Smooth muscle cell (in vitro differentiated cells): ENCODE measurements around the gene GTF2I. TPM values are rescaled to one million over a fixed set of nuclear protein-coding genes. Genes with fewer than 3 reads are reported as not detected.
"Not testable (repeated sequence)": the region's sequence is repeated elsewhere in the genome, so short reads cannot be mapped to it uniquely, and the experiment has no call there.

Source experiments
- DNase-seq: peaks from one replicate; lab custom pipeline; 2025; ENCODE audit not compliant: unreplicated experiment; lab: John Stamatoyannopoulos, UW
- H2AFZ ChIP-seq: fragments of 200-600 bp; sonication (generic); 2 replicates; pipeline ENCODE4 v1.6.0; 2016; ENCODE audit warnings: antibody characterized with exemption, low read depth, mild to moderate bottlenecking
- H3F3A ChIP-seq: fragments of 200-600 bp; sonication (generic); 2 replicates; pipeline ENCODE4 v1.6.0; 2017; ENCODE audit warnings: antibody characterized with exemption, low read depth
- H3K27ac ChIP-seq: fragments of 200-600 bp; sonication (generic); 2 replicates; pipeline ENCODE4 v1.5.1; 2016; ENCODE audit warnings: low read depth, mild to moderate bottlenecking
- H3K27me3 ChIP-seq: fragments of 200-600 bp; sonication (generic); 2 replicates; pipeline ENCODE4 v1.6.1; 2016; ENCODE audit warnings: low read depth, mild to moderate bottlenecking
- H3K36me3 ChIP-seq: fragments of 200-600 bp; sonication (generic); 2 replicates; pipeline ENCODE4 v1.5.1; 2016; ENCODE audit warnings: low read depth
- H3K4me1 ChIP-seq: fragments of 200-600 bp; sonication (generic); 2 replicates; pipeline ENCODE4 v1.5.1; 2016; ENCODE audit warnings: low read depth
- H3K4me2 ChIP-seq: fragments of 200-600 bp; sonication (generic); 2 replicates; pipeline ENCODE4 v1.6.0; 2016; ENCODE audit warnings: mild to moderate bottlenecking
- H3K4me3 ChIP-seq: fragments of 200-600 bp; sonication (generic); 2 replicates; pipeline ENCODE4 v1.5.1; 2016; ENCODE audit warnings: mild to moderate bottlenecking
- H3K79me2 ChIP-seq: fragments of 200-600 bp; sonication (generic); 2 replicates; pipeline ENCODE4 v1.6.0; 2016; ENCODE audit warnings: low read depth, mild to moderate bottlenecking
- H3K9ac ChIP-seq: fragments of 200-600 bp; sonication (generic); 2 replicates; pipeline ENCODE4 v1.6.0; 2016; ENCODE audit warnings: low read depth
- H3K9me3 ChIP-seq: fragments of 200-600 bp; sonication (generic); replicated peaks from 2 replicates; pipeline ENCODE4 v1.5.1; 2016; ENCODE audit warnings: low read depth
- H4K20me1 ChIP-seq: fragments of 200-600 bp; sonication (generic); 2 replicates; pipeline ENCODE4 v1.6.0; 2016; ENCODE audit warnings: low read depth
- WGBS: methylation state at CpG from one replicate; pipeline ENCODE4 v1.1.7; 2016; ENCODE audit warnings: low lambda C conversion rate; 5-methylcytosine and 5-hydroxymethylcytosine counted together
- polyA plus RNA-seq: library from polyadenylated mRNA; unstranded; fragments of >200 nt; fragmentation: Nextera tagmentation; extraction: Ambion mirVana; gene quantifications from 2 replicates; pipeline ENCODE4 v1.2.1, GENCODE V29; 2016
- total RNA-seq: library from RNA; depleted of rRNA; stranded (reverse); fragments of >200 nt; gene quantifications from 2 replicates; pipeline ENCODE4 v1.2.3, GENCODE V29; 2014

The GTF2I gene
- total and polyA plus RNA-seq, 2 experiments from 2014 or later = 63.9 to 90.7 TPM

DNA sequence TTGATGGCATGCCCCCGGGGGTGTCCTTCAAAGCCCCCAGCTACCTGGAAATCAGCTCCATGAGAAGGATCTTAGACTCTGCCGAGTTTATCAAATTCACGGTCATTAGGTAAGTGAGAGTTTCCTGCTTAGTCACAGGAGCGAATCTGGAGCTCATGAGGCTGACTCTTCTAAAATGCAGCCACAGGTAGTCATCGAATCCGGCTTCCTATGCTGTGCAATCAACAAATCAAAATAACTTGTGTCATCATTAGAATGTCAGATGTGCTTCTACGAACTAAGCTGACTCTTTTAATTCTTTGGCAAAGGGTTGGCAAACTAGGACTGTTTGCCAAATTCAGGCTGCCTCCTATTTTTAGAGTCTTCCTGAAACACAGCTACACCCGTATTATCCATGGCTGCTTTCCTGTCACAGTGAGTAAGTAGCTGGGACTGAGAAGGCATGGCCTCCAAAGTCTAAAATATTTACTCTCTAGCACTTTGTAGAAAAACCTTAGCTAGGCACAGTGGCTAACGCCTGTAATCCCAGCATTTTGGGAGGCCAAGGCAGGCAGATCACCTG, 96.5 kb downstream of the GTF2I start:
- not testable (repeated sequence) for H3K4me1 ChIP-seq, H3K79me2 ChIP-seq, H3K9me3 ChIP-seq, H3K27ac ChIP-seq, H4K20me1 ChIP-seq, H3F3A ChIP-seq, DNase-seq, H2AFZ ChIP-seq, H3K36me3 ChIP-seq, H3K4me3 ChIP-seq, H3K4me2 ChIP-seq, H3K27me3 ChIP-seq, H3K9ac ChIP-seq
- WGBS = no CpG with 5 or more reads among the region's 9 CpGs

DNA sequence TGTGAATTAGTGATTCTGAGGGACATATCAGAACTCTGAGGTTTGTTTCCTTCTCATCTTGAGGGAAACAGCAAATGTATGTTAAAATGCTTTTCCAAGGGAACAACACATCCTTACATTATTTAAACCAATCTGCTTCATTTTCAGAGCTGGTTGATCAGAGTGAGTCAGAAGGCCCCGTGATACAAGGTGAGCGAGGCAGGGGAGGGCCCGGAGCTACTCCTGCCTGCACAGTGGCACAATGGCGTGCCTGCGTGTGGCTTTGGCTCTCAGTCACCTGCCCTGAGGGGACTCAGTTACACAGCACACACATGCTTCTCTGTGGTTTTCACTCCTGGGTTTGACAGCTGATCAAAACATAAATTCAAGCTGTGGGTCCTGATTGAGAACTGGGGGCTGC, 99.2 kb downstream of the GTF2I start:
- H3K4me1 ChIP-seq, H3K4me2 ChIP-seq, H3K27me3 ChIP-seq, H3K9me3 ChIP-seq, H3K4me3 ChIP-seq, H4K20me1 ChIP-seq, H3K36me3 ChIP-seq, H3K79me2 ChIP-seq, H2AFZ ChIP-seq, H3K9ac ChIP-seq, DNase-seq, H3F3A ChIP-seq: not testable (repeated sequence)
- WGBS = no CpG with 5 or more reads among the region's 5 CpGs
- peak overlapping the region; percentile 70 for H3K27ac ChIP-seq

DNA sequence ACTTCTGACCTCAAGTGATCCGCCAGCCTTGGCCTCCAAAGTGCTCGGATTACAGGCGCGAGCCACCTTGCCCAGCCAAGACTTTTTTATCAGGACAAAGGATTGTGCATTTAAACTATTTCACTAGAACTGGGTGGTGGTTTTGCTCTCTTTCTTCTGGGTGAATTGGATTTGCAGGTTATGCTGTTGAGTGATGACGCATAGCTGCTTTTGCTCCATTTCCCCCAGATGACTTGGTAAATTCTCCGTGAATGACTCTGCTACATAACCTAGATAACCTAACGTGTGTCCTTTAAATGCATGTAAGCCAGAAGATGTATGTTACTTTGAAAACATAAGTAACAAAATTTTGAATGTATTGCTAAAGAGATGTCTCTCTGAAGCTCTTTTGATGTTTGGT, 100.8 kb downstream of the GTF2I start:
- not testable (repeated sequence) for H3K36me3 ChIP-seq, H3K4me3 ChIP-seq, H3K9ac ChIP-seq, H4K20me1 ChIP-seq, H3K79me2 ChIP-seq, DNase-seq, H3F3A ChIP-seq, H3K27ac ChIP-seq, H3K4me2 ChIP-seq, H3K4me1 ChIP-seq, H3K9me3 ChIP-seq, H2AFZ ChIP-seq, H3K27me3 ChIP-seq
- WGBS = no CpG with 5 or more reads among the region's 7 CpGs

DNA sequence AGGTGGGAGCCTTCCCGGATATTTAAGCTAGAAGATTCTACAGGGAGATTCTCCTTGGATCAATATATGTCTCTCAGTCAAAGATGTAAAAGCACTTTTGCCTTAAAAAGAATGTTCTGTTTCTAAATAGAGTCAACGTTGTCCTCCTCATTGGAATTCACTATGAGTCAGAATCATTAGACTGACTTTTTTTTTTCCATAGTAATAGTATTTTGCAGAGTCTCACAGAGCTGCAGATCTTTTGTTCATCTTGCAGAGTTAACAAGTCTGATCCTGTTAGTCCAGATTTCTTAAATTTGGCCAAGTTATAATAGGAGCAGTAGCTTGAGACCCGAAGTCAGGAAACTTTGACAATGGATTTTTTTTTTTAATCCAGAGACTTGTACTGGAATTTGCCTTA, 101.5 kb downstream of the GTF2I start:
- H3K4me2 ChIP-seq, H3K9me3 ChIP-seq, H4K20me1 ChIP-seq, H2AFZ ChIP-seq, DNase-seq, H3F3A ChIP-seq, H3K79me2 ChIP-seq, H3K4me1 ChIP-seq, H3K27me3 ChIP-seq, H3K36me3 ChIP-seq, H3K4me3 ChIP-seq: not testable (repeated sequence)
- WGBS = 80% methylated on average over 1 of the region's 3 CpGs
- H3K9ac ChIP-seq = peak overlapping the region; percentile 62
- peak overlapping the region; percentile 94 for H3K27ac ChIP-seq

DNA sequence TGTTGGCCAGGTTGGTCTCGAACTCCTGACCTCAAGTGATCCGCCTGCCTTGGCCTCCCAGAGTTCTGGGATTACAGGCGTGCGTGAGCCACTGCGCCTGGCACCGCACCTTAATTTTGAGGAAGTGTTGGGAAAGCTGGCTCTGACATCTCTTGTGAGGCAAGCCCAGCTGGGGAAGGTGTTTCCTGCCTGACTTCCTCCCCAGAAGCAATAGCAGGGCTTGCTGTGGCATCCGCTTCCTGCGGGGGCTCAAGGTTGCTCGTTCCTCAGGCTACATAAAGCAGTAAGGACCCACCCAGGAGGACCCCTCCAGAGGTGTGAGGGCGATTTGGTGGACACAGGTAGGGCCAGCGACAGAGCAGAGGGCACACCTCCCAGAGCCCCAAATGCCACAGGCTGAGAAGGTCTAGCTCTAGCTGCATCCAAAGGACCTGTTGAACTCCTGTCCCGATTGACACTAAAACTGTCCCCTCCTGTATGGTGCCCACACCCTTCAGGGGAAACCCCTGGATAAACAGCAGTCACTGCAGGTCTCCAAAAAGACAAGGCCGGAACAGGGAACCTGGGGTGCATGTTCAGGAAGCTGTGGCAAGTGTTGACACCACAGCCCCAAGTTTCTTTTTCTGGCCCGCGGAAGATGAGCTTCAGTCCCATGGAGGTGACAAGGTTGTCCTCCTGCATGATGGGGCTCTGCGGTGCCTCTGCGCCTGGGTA, 107.8 kb downstream of the GTF2I start:
- H4K20me1 ChIP-seq, H3K79me2 ChIP-seq, H3K4me3 ChIP-seq, H3K4me2 ChIP-seq, H3K27me3 ChIP-seq, H3K4me1 ChIP-seq, H3K9ac ChIP-seq, H3K9me3 ChIP-seq, H2AFZ ChIP-seq, H3K27ac ChIP-seq, H3K36me3 ChIP-seq, DNase-seq, H3F3A ChIP-seq: not testable (repeated sequence)
- no CpG with 5 or more reads among the region's 17 CpGs for WGBS

DNA sequence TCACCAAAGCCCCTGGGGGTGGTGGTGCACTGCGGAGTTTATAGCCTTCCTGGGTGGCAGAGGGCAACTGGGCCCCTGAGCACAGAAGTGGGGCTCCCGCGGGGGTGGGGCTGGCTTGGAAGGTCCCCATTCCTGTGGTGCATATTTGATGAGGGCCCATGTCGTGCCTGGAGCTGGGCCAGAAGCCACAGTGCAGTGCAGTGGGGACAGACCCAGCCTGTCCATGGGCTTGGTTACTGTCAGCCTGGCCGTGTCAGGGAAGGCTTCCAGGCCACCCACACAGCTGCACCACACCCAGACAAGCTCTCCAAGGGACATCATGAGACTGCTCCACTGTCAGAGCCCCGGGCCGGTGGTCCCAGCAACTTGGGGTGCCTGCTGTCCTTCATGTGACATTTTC, 109.0 kb downstream of the GTF2I start:
- not testable (repeated sequence) for H3K79me2 ChIP-seq, H3K27ac ChIP-seq, H3K4me3 ChIP-seq, H3K4me1 ChIP-seq, H3K27me3 ChIP-seq, H3K9me3 ChIP-seq, H3F3A ChIP-seq, H3K36me3 ChIP-seq, H3K4me2 ChIP-seq, H3K9ac ChIP-seq, H4K20me1 ChIP-seq, H2AFZ ChIP-seq, DNase-seq
- WGBS = no CpG with 5 or more reads among the region's 7 CpGs

DNA sequence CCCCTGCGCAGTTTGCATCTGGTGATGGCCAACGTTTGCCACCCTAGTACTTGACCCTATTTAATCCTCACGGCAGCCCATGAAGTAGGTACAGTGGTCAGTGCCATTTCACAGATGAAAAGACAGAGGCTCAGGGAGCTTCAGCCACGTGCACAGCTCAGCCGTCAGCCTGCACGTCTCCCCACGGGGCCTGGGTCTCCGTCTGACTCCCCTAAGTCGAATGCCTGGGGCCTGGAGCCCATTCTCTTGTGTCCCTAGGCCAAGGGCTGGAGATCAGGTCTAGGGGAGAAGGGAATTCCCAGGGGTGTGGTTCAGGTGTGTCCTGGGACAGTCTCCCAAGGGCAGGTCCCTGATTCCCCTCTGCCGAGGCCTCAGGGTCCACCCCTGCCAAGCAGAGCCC, 109.5 kb downstream of the GTF2I start:
- H3K79me2 ChIP-seq, H3K9me3 ChIP-seq, H3K36me3 ChIP-seq, H3K4me2 ChIP-seq, H2AFZ ChIP-seq, H3K4me3 ChIP-seq, DNase-seq, H3K27me3 ChIP-seq, H4K20me1 ChIP-seq, H3K4me1 ChIP-seq, H3F3A ChIP-seq, H3K27ac ChIP-seq, H3K9ac ChIP-seq: not testable (repeated sequence)
- WGBS = 95% methylated on average over 7 of the region's 10 CpGs

DNA sequence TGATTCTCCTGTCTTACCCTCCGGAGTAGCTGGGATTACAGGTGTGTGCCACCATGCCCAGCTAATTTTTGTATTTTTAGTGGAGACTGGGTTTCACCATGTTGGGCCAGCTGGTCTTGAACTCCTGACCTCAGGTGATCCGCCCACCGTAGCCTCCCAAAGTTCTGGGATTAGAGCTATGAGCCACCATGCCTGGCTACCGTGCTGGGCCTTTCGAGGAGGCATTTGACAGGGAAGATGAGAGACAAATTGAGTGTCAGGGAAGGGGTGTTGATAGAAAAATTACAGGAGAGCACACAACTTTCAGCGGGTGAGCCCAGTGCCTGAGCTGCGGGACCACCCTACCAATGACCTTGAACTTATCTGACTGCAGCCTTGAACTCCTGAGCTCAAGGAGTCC, 112.5 kb downstream of the GTF2I start:
- not testable (repeated sequence) for H3K9me3 ChIP-seq, H3F3A ChIP-seq, H4K20me1 ChIP-seq, H3K36me3 ChIP-seq, H3K27me3 ChIP-seq, H3K4me2 ChIP-seq, H3K4me1 ChIP-seq, DNase-seq, H3K9ac ChIP-seq, H3K4me3 ChIP-seq, H3K79me2 ChIP-seq, H3K27ac ChIP-seq, H2AFZ ChIP-seq
- WGBS = 91% methylated on average over 4 of the region's 7 CpGs

DNA sequence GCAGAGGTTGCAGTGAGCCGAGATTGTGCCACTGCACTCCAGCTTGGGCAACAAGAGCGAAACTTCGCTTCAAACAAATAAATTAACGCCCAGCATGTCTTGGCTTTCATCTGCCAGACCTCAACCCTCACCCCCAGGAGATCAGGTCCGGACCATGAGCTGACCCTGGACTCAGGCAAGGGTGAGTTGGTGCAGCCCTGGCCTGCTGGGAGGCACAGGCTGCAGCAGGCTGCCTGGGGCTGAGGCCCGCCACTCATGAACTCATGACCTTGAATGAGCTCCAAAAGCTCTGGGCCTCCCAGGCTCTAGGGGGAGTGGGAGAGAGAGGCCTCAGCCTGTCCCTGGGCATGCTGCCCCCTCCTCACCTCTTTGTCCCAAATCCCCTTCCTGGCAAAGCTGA, 114.6 kb downstream of the GTF2I start:
- not testable (repeated sequence) for H3K36me3 ChIP-seq, H3K4me3 ChIP-seq, H3F3A ChIP-seq, DNase-seq, H3K27me3 ChIP-seq, H4K20me1 ChIP-seq, H3K27ac ChIP-seq, H3K4me1 ChIP-seq, H3K9ac ChIP-seq, H3K4me2 ChIP-seq, H3K79me2 ChIP-seq, H3K9me3 ChIP-seq, H2AFZ ChIP-seq
- WGBS = 98% methylated on average over 6 of the region's 6 CpGs
